Lower lobe of right lung (tissue), 2 donors: ENCODE data around the gene APPBP2. TPM values are rescaled to one million over a fixed set of nuclear protein-coding genes. Genes with fewer than 3 reads are reported as not detected.

Experiments
- ATAC-seq, 2 donors: fragments of 200-7000 bp; cut with Tn5 transposase; one replicate each; pipeline ENCODE4 v1.9.1; 2020 to 2022; ENCODE audit warnings: mild to moderate bottlenecking in 2 of 2, moderate library complexity in 2 of 2
- DNase-seq: peaks from one replicate; pipeline ENCODE4 v3.0.0-alpha.2; 2020
- H3K27ac ChIP-seq: fragments of 200-600 bp; one replicate; pipeline ENCODE4 v1.8.0; 2022
- H3K27me3 ChIP-seq: fragments of 200-600 bp; one replicate; pipeline ENCODE4 v1.8.0; 2022; ENCODE audit warnings: low read depth
- H3K36me3 ChIP-seq: fragments of 200-600 bp; one replicate; pipeline ENCODE4 v1.8.0; 2022; ENCODE audit warnings: mild to moderate bottlenecking
- H3K4me1 ChIP-seq: fragments of 200-600 bp; one replicate; pipeline ENCODE4 v1.8.0; 2022
- H3K4me3 ChIP-seq: fragments of 200-600 bp; one replicate; pipeline ENCODE4 v1.8.0; 2022; ENCODE audit warnings: mild to moderate bottlenecking
- H3K9me3 ChIP-seq: fragments of 200-600 bp; one replicate; pipeline ENCODE4 v1.8.0; 2022
- intact Hi-C: fragments of 100-400 bp; cut with DNase I; formaldehyde crosslinking; loops from one replicate; pipeline ENCODE4 v1.11.0; 2022
- total RNA-seq: library from RNA; stranded (reverse); fragmentation: NEBNext Ultra II Directional; extraction: Animal tissue kit (Norgen Biotek cat#: 25700); gene quantifications from one replicate; pipeline ENCODE4 v1.2.1, GENCODE V29; 2021
- TF ChIP-seq, protein P1 (sequence below): fragments of 200-600 bp; IDR thresholded peaks from one replicate; pipeline ENCODE4 v1.8.0; 2022; ENCODE audit warnings: antibody characterized with exemption, mild to moderate bottlenecking
- donor health status: DM: no; HTN: yes; CAD: no; lungs with severe emphysema.

APPBP2 gene
- total RNA-seq, 1 donor from 2014 or later: 49.4 TPM

DNA sequence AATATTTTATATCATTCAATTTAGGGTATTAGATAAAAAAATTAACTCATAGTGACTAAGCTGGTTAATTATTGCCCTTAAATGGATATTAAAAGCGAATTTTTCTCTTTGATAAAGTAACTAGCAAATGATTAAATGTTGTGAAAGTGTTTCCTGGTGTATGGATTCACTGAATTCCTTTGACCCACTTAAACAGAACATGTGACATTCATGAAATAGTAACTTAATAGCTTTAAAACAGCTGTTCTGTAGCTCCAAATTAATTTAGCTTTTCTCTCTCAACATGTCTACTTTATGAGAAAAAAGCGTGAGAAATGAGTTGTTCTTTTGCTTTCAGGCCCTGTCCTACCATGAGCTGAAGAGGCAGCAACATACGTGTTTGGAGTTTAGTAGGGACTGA lies 36.4 kb upstream of the APPBP2 start:
- DNase-seq (no peak), ATAC-seq (no peak)
- H3K27ac ChIP-seq: no peak overlapping the region
- no peaks in the 10 kb centered on the region for H3K27me3 ChIP-seq
- intact Hi-C loops: no loop called here
- H3K4me3 ChIP-seq: no peak overlapping the region
- no peaks in the 10 kb centered on the region for H3K9me3 ChIP-seq
- TF ChIP-seq, protein P1, sequence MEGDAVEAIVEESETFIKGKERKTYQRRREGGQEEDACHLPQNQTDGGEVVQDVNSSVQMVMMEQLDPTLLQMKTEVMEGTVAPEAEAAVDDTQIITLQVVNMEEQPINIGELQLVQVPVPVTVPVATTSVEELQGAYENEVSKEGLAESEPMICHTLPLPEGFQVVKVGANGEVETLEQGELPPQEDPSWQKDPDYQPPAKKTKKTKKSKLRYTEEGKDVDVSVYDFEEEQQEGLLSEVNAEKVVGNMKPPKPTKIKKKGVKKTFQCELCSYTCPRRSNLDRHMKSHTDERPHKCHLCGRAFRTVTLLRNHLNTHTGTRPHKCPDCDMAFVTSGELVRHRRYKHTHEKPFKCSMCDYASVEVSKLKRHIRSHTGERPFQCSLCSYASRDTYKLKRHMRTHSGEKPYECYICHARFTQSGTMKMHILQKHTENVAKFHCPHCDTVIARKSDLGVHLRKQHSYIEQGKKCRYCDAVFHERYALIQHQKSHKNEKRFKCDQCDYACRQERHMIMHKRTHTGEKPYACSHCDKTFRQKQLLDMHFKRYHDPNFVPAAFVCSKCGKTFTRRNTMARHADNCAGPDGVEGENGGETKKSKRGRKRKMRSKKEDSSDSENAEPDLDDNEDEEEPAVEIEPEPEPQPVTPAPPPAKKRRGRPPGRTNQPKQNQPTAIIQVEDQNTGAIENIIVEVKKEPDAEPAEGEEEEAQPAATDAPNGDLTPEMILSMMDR: no peak
- no peaks in the 10 kb centered on the region for H3K4me1 ChIP-seq
- H3K36me3 ChIP-seq: no peaks in the 10 kb centered on the region

DNA sequence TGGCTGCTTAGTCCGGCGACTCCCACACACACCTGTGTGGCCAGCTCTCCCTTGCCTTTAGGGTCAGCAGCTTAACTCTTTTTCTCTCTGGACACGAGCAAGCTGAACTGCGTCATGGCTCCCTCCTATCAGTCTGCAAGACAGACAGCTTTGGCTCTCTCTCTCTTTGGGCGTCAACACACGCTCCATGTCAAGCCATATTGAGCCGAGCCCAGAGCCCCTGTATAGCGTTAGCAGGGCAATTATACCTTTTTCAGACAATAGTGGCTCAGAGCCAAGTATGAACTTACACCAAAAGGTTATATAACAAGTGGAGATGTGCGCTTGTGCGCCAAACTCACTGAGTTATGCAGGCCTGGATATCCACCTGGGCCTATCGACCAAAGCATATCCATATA lies 34.8 kb upstream of the APPBP2 start:
- intact Hi-C loops: no loop called here
- H3K27ac ChIP-seq: no peak overlapping the region
- no peak for ATAC-seq
- no peaks in the 10 kb centered on the region for H3K4me1 ChIP-seq
- no peaks in the 10 kb centered on the region for H3K9me3 ChIP-seq
- H3K36me3 ChIP-seq: no peaks in the 10 kb centered on the region
- H3K4me3 ChIP-seq: no peak overlapping the region
- TF ChIP-seq, protein P1: no peak
- no peak for DNase-seq
- H3K27me3 ChIP-seq: no peaks in the 10 kb centered on the region

DNA sequence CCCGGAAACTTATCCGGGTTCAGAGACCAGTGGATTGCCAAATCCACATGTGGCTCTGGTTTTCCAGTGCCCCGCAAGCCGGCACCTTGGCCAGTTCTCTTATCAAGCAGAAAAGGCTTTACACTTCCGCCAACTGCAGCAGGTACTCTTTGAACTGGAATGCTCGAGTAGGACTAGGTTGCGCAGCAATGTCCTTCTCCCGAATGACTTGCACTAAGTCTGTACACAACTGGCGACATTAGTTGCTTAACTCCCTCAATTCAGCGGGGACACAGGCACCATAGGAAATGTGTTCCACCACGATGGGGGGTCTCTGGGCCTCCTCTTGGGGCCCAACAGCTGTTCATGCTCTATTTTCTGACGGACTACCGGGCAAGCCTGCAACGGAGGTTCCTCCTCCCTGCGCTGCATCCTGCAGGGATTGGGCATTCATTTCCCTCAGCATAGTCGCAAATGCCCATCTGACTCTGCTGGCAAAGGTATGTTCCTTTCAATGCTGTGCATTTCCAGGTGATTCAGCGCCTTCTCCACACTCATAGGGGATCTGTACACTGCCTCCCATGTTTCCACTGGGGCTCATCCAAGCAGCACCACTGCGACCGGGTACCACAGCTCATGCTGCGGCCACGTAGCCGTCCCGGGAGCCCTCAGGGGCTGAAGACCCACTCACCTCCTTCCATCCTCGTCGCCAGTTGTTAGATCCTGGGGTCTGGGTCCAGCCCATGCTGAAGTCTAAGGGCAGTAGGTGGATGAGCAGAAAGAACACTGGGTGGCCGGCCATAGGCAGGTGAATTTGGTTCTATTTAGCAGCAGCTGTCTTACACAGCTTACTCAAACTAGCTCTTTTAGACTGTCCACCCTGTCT lies 34.2 kb upstream of the APPBP2 start:
- ATAC-seq: peak; percentile 61 to 77
- TF ChIP-seq, protein P1: no peak
- Histone ChIP-seq H3K9me3 (no peaks in the 10 kb centered on the region), H3K4me1 (no peaks in the 10 kb centered on the region), H3K36me3 (no peaks in the 10 kb centered on the region), H3K27ac (no peak overlapping the region), H3K4me3 (no peak overlapping the region), H3K27me3 (no peaks in the 10 kb centered on the region)
- peak; percentile 56 for DNase-seq
- intact Hi-C loops: no loop called here

DNA sequence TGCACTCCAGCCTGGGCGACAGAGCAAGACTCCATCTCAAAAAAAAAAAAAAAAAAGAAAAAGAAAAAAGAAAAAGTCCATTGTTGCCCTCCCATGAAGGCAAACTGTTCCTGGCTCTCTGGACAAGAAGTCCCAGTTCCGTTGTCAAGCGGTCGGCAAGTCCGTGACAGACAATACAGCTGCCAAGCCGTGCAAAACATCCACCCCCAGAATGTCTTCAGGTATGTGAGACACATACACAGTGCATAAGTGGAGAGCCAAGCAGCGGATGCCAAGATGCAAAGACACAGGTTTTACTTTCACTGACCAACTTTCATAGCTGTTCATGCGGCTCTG lies 33.6 kb upstream of the APPBP2 start:
- no peaks in the 10 kb centered on the region for H3K9me3 ChIP-seq
- H3K27me3 ChIP-seq: no peaks in the 10 kb centered on the region
- no peak for DNase-seq
- no peaks in the 10 kb centered on the region for H3K4me1 ChIP-seq
- no peaks in the 10 kb centered on the region for H3K36me3 ChIP-seq
- TF ChIP-seq, protein P1: no peak
- no peak overlapping the region for H3K27ac ChIP-seq
- ATAC-seq: peak; percentile 44 to 54
- no peak overlapping the region for H3K4me3 ChIP-seq
- intact Hi-C loops: no loop called here

DNA sequence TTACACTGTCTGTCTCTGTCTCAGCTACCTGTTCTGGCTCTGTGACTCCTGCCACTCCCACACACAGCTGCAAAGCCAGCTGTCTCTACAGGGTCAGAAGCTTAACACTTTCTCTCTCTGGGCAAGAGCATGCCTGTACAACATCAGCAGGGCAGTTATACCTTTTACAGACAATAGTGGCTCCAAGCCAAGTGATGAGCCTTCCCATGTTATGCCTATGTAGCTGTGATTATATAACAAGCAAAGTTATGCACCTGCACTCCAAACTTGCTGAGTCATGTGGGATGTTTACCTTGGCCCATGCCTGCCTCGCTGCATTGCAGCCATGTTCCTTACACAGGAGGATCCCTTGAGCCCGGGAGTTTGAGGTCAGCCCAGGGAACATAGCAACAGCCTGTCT lies 31.8 kb upstream of the APPBP2 start:
- Histone ChIP-seq H3K27ac (no peak overlapping the region), H3K27me3 (no peaks in the 10 kb centered on the region), H3K4me1 (no peaks in the 10 kb centered on the region), H3K4me3 (no peak overlapping the region), H3K36me3 (no peaks in the 10 kb centered on the region), H3K9me3 (peaks cover 7% of the 10 kb centered on the region)
- TF ChIP-seq, protein P1: no peak
- intact Hi-C loops: no loop called here
- no peak for DNase-seq
- ATAC-seq: no peak
